Endothelial cell of umbilical vein (primary cell): ENCODE measurements around the gene NEAT1.
"Not testable (repeated sequence)": the region's sequence is repeated elsewhere in the genome, so short reads cannot be mapped to it uniquely, and the experiment has no call there.

ENCODE experiments used
- EZH2 ChIP-seq: IDR thresholded peaks from 2 replicates; pipeline ENCODE4 v1.6.1; 2012; ENCODE audit warnings: borderline replicate concordance, low read depth, mild to moderate bottlenecking, moderate library complexity, low read length, inconsistent platforms; ENCODE audit not compliant: severe bottlenecking
- GATA2 ChIP-seq: IDR thresholded peaks from 2 replicates; pipeline ENCODE4 v1.7.0; 2011; ENCODE audit warnings: low read depth, mild to moderate bottlenecking, moderate library complexity, mixed read lengths, low read length; ENCODE audit not compliant: insufficient read length, insufficient read depth
- JUN ChIP-seq: IDR thresholded peaks from 2 replicates; pipeline ENCODE4 v1.6.1; 2011; ENCODE audit warnings: borderline replicate concordance, low read depth; ENCODE audit not compliant: insufficient read length, insufficient read depth
- POLR2A ChIP-seq: IDR thresholded peaks from 2 replicates; pipeline ENCODE4 v1.6.1; 2012; ENCODE audit warnings: low read depth, mild to moderate bottlenecking, control low read depth, low read length
- POLR2AphosphoS5 ChIP-seq: IDR thresholded peaks from 2 replicates; pipeline ENCODE4 v1.6.1; 2012; ENCODE audit warnings: low read depth, mild to moderate bottlenecking, control low read depth, low read length, moderate library complexity; ENCODE audit not compliant: insufficient read depth
- TF ChIP-seq, protein P1 (sequence below), 2 donors: IDR thresholded peaks; 1 replicate in 1 of 2; 2 replicates in 1 of 2; pipeline ENCODE4 v1.5.1; 2011; ENCODE audit warnings: low read length in 2 of 2, mild to moderate bottlenecking in 2 of 2, moderate library complexity in 2 of 2, control low read depth in 1 of 2, inconsistent platforms in 1 of 2, low read depth in 1 of 2; ENCODE audit not compliant: insufficient read depth in 1 of 2; ENCODE audit errors: extremely low read depth in 1 of 2

DNA sequence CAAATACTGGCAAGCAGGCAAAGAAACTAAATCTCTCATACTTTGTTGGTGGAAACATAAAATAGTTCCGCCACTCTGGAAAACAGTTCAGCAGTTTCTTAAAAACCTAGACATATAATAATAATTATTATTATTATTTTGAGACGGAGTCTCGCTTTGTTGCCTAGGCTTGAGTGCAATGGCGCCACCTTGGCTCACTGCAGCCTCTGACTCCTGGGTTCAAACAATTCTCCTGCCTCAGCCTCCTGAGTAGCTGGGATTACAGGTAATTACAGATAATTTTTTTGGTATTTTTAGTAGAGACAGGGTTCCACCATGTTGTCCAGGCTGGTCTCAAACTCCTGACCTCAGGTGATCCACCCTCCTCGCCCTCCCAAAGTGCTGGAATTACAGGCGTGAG, 44.7 kb downstream of the NEAT1 start:
- TF ChIP-seq, protein P1, sequence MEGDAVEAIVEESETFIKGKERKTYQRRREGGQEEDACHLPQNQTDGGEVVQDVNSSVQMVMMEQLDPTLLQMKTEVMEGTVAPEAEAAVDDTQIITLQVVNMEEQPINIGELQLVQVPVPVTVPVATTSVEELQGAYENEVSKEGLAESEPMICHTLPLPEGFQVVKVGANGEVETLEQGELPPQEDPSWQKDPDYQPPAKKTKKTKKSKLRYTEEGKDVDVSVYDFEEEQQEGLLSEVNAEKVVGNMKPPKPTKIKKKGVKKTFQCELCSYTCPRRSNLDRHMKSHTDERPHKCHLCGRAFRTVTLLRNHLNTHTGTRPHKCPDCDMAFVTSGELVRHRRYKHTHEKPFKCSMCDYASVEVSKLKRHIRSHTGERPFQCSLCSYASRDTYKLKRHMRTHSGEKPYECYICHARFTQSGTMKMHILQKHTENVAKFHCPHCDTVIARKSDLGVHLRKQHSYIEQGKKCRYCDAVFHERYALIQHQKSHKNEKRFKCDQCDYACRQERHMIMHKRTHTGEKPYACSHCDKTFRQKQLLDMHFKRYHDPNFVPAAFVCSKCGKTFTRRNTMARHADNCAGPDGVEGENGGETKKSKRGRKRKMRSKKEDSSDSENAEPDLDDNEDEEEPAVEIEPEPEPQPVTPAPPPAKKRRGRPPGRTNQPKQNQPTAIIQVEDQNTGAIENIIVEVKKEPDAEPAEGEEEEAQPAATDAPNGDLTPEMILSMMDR (IDR thresholded peaks at IDR 0.05; ENCODE audit: extremely low read depth in 1 of 2, insufficient read depth in 1 of 2, low read depth in 1 of 2, low read length in 2 of 2), result not testable (repeated sequence)
- TF ChIP-seq GATA2, POLR2A, POLR2AphosphoS5, EZH2, JUN: not testable (repeated sequence)
